H9 (cell line): Measurements from ENCODE around the gene POU2F3. TPM values are rescaled to one million over a fixed set of nuclear protein-coding genes. Genes with fewer than 3 reads are reported as not detected.

Source experiments
- DNase-seq: peaks from one replicate; pipeline ENCODE4 v3.0.0-alpha.2; 2017
- H2AFZ ChIP-seq: one replicate; pipeline ENCODE4 v1.6.1; 2013; ENCODE audit warnings: mild to moderate bottlenecking, low read length, control low read depth, moderate library complexity
- H2AK5ac ChIP-seq: 2 replicates; pipeline ENCODE4 v1.6.1; 2013; ENCODE audit warnings: low read length, control low read depth, mixed read lengths; ENCODE audit not compliant: insufficient read length
- H2BK120ac ChIP-seq: one replicate; pipeline ENCODE4 v1.6.1; 2013; ENCODE audit warnings: low read depth, mild to moderate bottlenecking, low read length, control low read depth, inconsistent platforms; ENCODE audit not compliant: poor library complexity, severe bottlenecking
- H2BK12ac ChIP-seq: 2 replicates; pipeline ENCODE4 v1.6.1; 2013; ENCODE audit warnings: low read length, control low read depth, mixed read lengths, low read depth; ENCODE audit not compliant: insufficient read length
- H2BK15ac ChIP-seq: 2 replicates; pipeline ENCODE4 v1.6.1; 2013; ENCODE audit warnings: low read depth, low read length, control low read depth
- H2BK20ac ChIP-seq: one replicate; pipeline ENCODE4 v1.6.1; 2013; ENCODE audit warnings: low read depth, mild to moderate bottlenecking, low read length, control low read depth, inconsistent platforms; ENCODE audit not compliant: poor library complexity, severe bottlenecking
- H2BK5ac ChIP-seq: 2 replicates; pipeline ENCODE4 v1.6.1; 2013; ENCODE audit warnings: low read length, control low read depth, mixed read lengths; ENCODE audit not compliant: insufficient read length
- H3K14ac ChIP-seq: 2 replicates; pipeline ENCODE4 v1.6.1; 2013; ENCODE audit warnings: low read length, control low read depth; ENCODE audit not compliant: insufficient read depth
- H3K18ac ChIP-seq: 2 replicates; pipeline ENCODE4 v1.6.1; 2013; ENCODE audit warnings: low read depth, mild to moderate bottlenecking, mixed read lengths, low read length, control low read depth; ENCODE audit not compliant: insufficient read length
- H3K23ac ChIP-seq: 2 replicates; pipeline ENCODE4 v1.6.1; 2013; ENCODE audit warnings: low read length, control low read depth, mixed read lengths, low read depth; ENCODE audit not compliant: insufficient read length
- H3K23me2 ChIP-seq: 2 replicates; pipeline ENCODE4 v1.6.1; 2013; ENCODE audit warnings: low read depth, mild to moderate bottlenecking, mixed read lengths, low read length, control low read depth; ENCODE audit not compliant: insufficient read length, poor library complexity, severe bottlenecking
- H3K27ac ChIP-seq: 2 replicates; pipeline ENCODE4 v1.5.1; 2013; ENCODE audit warnings: low read length, control low read depth, mixed read lengths, low read depth; ENCODE audit not compliant: insufficient read length
- H3K27me3 ChIP-seq: 2 replicates; pipeline ENCODE4 v1.6.1; 2013; ENCODE audit warnings: low read length, control low read depth, inconsistent platforms; ENCODE audit not compliant: insufficient read depth
- H3K4ac ChIP-seq: 2 replicates; pipeline ENCODE4 v1.6.1; 2013; ENCODE audit warnings: low read depth, mild to moderate bottlenecking, control low read depth, inconsistent platforms, low read length, moderate library complexity
- H3K4me1 ChIP-seq: 2 replicates; pipeline ENCODE4 v1.6.1; 2013; ENCODE audit warnings: low read length, control low read depth, inconsistent platforms; ENCODE audit not compliant: insufficient read depth
- H3K4me2 ChIP-seq: 2 replicates; pipeline ENCODE4 v1.6.1; 2013; ENCODE audit warnings: low read length, control low read depth, mixed read lengths; ENCODE audit not compliant: insufficient read length, insufficient read depth
- H3K56ac ChIP-seq: 2 replicates; pipeline ENCODE4 v1.6.1; 2013; ENCODE audit warnings: low read depth, mild to moderate bottlenecking, mixed read lengths, low read length, control low read depth; ENCODE audit not compliant: insufficient read length
- H3K79me1 ChIP-seq: 2 replicates; pipeline ENCODE4 v1.6.1; 2013; ENCODE audit warnings: low read depth, mild to moderate bottlenecking, moderate library complexity, low read length, control low read depth, inconsistent platforms; ENCODE audit not compliant: insufficient read depth, poor library complexity, severe bottlenecking
- H3K79me2 ChIP-seq: 2 replicates; pipeline ENCODE4 v1.6.1; 2013; ENCODE audit warnings: low read length, control low read depth, inconsistent platforms; ENCODE audit not compliant: insufficient read depth
- H3K9ac ChIP-seq: 2 replicates; pipeline ENCODE4 v1.6.1; 2013; ENCODE audit warnings: low read length, control low read depth, mixed read lengths; ENCODE audit not compliant: insufficient read length; ENCODE audit errors: extremely low read depth
- H3K9me3 ChIP-seq: one replicate; pipeline ENCODE4 v1.6.1; 2013; ENCODE audit warnings: low read depth, low read length, inconsistent platforms; ENCODE audit not compliant: control insufficient read depth
- H3T11ph ChIP-seq: one replicate; pipeline ENCODE4 v1.6.1; 2013; ENCODE audit warnings: mild to moderate bottlenecking, low read length, control low read depth, inconsistent platforms
- H4K20me1 ChIP-seq: one replicate; pipeline ENCODE4 v1.6.1; 2013; ENCODE audit not compliant: control insufficient read depth, insufficient read length, insufficient read depth
- H4K5ac ChIP-seq: 2 replicates; pipeline ENCODE4 v1.6.1; 2013; ENCODE audit warnings: low read depth, mild to moderate bottlenecking, mixed read lengths, low read length, control low read depth; ENCODE audit not compliant: insufficient read length
- H4K8ac ChIP-seq: replicated peaks from 2 replicates; pipeline ENCODE4 v1.6.1; 2013; ENCODE audit warnings: low read length, control low read depth, mixed read lengths, low read depth; ENCODE audit not compliant: insufficient read length
- H4K91ac ChIP-seq: 2 replicates; pipeline ENCODE4 v1.6.1; 2013; ENCODE audit warnings: low read depth, mild to moderate bottlenecking, moderate library complexity, mixed read lengths, low read length, control low read depth; ENCODE audit not compliant: insufficient read length
- H3K27ac Mint-ChIP-seq, 3 experiments: 2 replicates in 2 of 3; 3 replicates in 1 of 3; pipeline ENCODE4 v1.8.0; 2020 to 2021; ENCODE audit warnings: mixed read lengths in 3 of 3, mild to moderate bottlenecking in 1 of 3, moderate library complexity in 1 of 3
- H3K27me3 Mint-ChIP-seq: 2 replicates; pipeline ENCODE4 v1.8.0; 2021; ENCODE audit warnings: low read depth, mild to moderate bottlenecking, moderate library complexity, mixed read lengths
- H3K36me3 Mint-ChIP-seq, 3 experiments: 2 replicates in 2 of 3; 3 replicates in 1 of 3; pipeline ENCODE4 v1.8.0; 2020 to 2021; ENCODE audit warnings: low read depth in 3 of 3, mixed read lengths in 3 of 3; ENCODE audit not compliant: insufficient read depth in 1 of 3
- H3K4me1 Mint-ChIP-seq, 2 experiments: 2 replicates each; pipeline ENCODE4 v1.8.0; 2020; ENCODE audit warnings: mixed read lengths in 2 of 2
- H3K4me3 Mint-ChIP-seq, 2 experiments: 2 replicates in 1 of 2; 3 replicates in 1 of 2; pipeline ENCODE4 v1.8.0; 2020 to 2021; ENCODE audit warnings: mild to moderate bottlenecking in 2 of 2, mixed read lengths in 2 of 2, moderate library complexity in 1 of 2
- H3K9me3 Mint-ChIP-seq, 2 experiments: 2 replicates in 1 of 2; 3 replicates in 1 of 2; pipeline ENCODE4 v1.8.0; 2020; ENCODE audit warnings: mild to moderate bottlenecking in 2 of 2, mixed read lengths in 2 of 2, moderate library complexity in 1 of 2
- CTCF ChIP-seq: fragments of 200-600 bp; sonication (generic); conservative IDR thresholded peaks from 3 replicates; pipeline ENCODE4 v1.8.0; 2021; ENCODE audit warnings: antibody characterized with exemption, mild to moderate bottlenecking
- WGBS: extraction: QIAGEN DNeasy Blood & Tissue Kit; methylation state at CpG from one replicate; pipeline ENCODE4 v1.1.7; 2013; ENCODE audit warnings: missing lambda C conversion rate, low lambda C conversion rate, mixed read lengths; ENCODE audit not compliant: insufficient read length; ENCODE audit errors: extremely low coverage; 5-methylcytosine and 5-hydroxymethylcytosine counted together
- total RNA-seq: library from RNA; stranded (reverse); gene quantifications from 2 replicates; pipeline ENCODE4 v1.2.1, GENCODE V29; 2021

Gene POU2F3
- total RNA-seq, 1 experiment from 2014 or later = 1.1 TPM

GRCh38 chr11:120214581-120214980, 25.4 kb upstream of the POU2F3 start:
- Histone ChIP-seq H3T11ph (no peak overlapping the region), H3K79me2 (no peaks in the 10 kb centered on the region), H2AK5ac (no peak overlapping the region), H4K8ac (no peak overlapping the region), H3K9ac (no peak overlapping the region), H2BK120ac (no peak overlapping the region), H2AFZ (no peak overlapping the region), H2BK15ac (no peak overlapping the region), H3K18ac (no peak overlapping the region), H3K4ac (no peak overlapping the region), H3K27me3 (peaks cover 59% of the 10 kb centered on the region), H3K56ac (no peak overlapping the region), H3K27ac (no peak overlapping the region), H4K20me1 (no peaks in the 10 kb centered on the region), H2BK20ac (no peak overlapping the region), H4K91ac (no peak overlapping the region), H4K5ac (no peak overlapping the region), H3K79me1 (no peaks in the 10 kb centered on the region), H3K23ac (no peak overlapping the region), H3K9me3 (no peaks in the 10 kb centered on the region), H3K23me2 (peaks cover 11% of the 10 kb centered on the region), H3K4me2 (no peak overlapping the region), H3K4me1 (no peaks in the 10 kb centered on the region), H2BK12ac (no peak overlapping the region), H3K14ac (no peak overlapping the region), H2BK5ac (no peak overlapping the region)
- peaks cover 96% of the 10 kb centered on the region for H3K27me3 Mint-ChIP-seq
- H3K36me3 Mint-ChIP-seq = no peaks in the 10 kb centered on the region
- TF ChIP-seq CTCF = no peak
- H3K27ac Mint-ChIP-seq = no peak overlapping the region
- WGBS = no CpG with 5 or more reads among the region's 7 CpGs
- no peak overlapping the region for H3K4me3 Mint-ChIP-seq
- no peaks in the 10 kb centered on the region for H3K9me3 Mint-ChIP-seq
- no peak for DNase-seq
- peaks cover 31 to 45% of the 10 kb centered on the region in 2 experiments for H3K4me1 Mint-ChIP-seq
